GM19463 (cell line): ENCODE measurements around the gene CDH23.

ENCODE experiments used
- ATAC-seq: cut with Tn5 transposase; IDR thresholded peaks from one replicate; pipeline ENCODE4 v1.9.1; 2021; ENCODE audit warnings: mild to moderate bottlenecking, moderate library complexity; ENCODE audit not compliant: unreplicated experiment

The CDH23 gene

DNA sequence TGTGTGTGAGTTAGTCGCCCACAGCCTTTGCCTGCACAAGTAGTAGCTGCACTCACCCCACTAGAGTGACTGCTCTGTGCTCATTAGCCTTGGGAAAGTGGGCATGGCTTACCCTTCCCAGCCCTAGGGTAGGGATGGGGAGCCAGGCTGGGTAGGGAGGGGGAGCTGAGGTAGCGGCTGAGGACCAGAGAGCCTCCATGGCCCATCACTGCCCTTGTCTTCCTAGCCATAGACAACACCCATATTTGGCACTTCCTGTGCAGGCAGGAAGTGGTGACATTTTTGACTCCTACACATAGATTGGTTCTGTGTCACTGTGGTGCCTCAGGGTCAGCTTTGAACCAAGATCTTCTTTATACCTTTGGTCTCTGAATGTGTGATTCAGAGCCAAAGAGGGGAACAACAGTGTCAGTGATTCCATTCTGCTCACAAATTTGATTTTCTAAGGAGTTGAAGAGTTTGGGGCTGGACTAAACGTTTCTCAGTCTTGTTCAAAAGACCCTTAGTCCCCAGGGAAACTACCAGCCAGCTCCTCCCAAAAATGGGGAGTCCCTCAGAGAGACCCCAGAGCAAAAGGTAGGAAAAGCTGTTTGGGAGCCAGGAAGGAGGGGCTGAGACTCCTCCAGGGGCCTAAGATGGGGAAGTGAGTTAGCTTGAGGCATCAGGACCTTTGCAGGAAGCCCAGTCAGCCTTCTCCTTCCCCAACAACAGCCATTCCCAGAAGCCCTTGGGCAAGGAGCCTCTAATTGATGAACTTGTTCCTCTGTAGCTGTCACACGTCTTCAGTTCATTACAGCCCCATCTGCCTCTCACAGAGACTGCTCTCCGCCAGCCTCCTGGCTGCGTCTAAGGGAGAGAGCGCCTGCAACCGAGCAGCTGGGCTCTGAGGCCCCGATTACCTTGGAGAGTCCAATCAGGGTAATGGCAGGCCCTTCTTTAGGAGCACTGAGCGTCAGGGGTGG, 135.0 kb downstream of the CDH23 start:
- no peak for ATAC-seq

DNA sequence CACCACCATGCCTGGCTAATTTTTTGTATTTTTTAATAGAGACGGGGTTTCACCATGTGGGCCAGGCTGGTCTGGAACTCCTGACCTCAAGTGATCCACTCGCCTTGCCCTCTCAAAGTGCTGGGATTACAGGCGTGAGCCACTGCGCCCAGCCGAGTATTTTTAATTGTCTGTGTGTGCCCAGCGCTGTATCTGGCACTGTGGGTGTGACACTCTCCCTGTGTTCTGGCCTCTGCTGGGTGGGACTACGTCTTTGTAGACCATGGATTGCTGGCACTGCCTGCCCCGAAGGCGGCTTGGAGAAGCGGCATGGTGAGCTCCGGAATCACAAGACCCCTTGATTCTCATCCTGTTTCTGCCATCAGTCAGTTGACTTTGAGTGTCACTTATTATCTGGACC, 136.2 kb downstream of the CDH23 start:
- no peak for ATAC-seq

DNA sequence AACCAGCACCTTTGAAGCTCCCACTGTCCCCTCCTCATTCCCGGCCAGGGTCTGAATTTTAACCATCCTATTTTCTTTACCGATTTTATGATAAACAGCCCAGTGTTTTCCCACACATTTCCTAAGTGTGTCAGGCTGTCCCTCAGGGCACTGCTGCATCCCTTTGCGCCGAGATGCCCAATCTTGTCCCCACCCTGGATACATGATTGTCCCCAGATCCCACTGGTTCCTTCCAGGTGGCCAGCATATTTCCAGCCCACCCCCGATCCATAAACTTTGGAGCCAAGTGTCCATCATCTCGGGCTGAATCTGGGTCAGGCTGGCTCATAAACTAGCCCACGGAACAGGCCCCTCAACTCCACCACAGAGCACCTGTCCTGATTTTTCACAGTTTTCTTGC, 137.2 kb downstream of the CDH23 start:
- no peak for ATAC-seq

DNA sequence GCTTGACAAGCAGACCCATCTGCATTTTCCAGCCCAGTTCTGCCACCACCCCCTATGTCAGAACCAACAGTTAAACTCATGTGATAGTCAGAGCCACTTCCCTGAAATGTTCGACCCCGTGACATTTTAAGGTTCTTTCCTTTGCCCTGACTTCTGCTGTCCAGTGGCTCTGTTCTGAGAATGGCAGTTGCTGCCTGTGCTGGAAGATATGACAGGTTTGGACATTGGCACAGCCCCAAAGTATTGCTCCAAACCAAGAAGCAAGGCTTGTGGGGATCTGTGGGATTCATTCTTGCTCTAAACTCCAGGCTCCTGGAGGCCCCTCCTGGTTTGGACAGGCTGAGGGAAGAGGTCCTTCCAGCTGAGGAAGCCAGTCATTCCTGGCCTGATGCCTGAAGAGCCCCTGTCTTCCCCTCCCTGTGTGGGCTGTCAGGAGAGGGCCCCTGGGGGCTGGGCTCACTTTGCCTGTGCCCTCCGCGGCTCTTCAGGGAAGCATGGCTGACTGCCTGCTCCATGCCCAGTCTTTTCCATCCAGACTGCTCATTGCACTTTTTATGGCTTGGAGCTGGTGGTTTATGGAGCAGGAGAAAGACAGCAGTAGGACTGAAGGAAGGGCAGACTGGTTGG, 138.0 kb downstream of the CDH23 start:
- no peak for ATAC-seq

DNA sequence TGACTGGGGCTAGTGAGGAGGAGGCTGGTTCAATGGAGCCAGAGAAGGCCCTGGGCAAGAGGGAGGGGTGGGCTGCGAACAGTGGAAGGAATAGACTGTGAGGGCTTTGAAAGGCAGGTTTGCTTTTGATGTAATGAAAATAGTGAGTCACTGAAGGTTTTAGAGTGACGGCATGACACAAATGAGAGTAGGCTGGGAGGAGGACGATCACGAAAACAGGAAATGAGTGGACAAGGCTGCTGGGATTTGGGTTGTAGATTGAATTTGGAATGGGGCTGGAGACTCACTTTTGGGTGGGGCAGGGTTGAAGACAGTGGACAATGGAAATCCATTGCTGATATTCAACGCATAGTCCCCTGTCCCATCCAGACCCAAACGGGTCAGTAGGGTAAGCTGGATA, 139.6 kb downstream of the CDH23 start:
- no peak for ATAC-seq

DNA sequence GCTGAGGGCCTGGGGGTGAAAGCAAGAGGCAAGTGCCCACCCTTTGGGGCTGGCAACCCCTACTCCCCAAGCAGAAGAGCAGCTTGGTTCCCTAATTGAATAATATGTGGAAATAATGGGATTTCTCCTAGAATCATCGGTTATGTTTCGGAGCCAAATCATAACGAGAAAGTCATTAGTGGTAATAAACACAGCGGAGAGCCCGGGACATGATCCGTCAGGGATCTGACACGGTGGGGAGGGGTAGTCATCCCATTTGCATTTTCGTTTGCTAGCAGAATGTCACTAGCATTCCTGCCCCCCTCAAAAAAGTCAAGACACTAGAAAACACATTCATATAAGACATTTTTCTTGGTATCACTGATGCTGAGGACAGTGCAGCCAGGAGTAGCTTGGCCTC, 140.4 kb downstream of the CDH23 start:
- ATAC-seq: no peak

DNA sequence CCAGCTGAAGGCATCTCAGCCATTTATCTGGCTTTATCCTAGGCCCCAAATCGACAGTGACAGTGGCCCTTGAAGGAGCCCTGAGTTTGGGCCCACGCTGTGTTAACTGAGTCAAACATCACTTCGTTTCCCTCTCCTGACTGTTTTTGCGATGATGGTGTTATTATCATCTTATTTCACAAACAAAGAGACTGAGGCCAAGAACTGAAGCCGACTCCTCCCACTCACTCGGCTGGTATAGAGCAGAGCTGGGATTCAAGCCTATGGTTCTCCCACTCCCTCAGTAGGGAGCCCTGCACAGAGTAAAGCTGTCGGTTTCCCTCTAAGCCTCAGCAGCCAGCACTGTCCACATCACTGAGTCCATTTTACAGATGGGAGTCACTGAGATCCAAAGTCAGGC, 141.0 kb downstream of the CDH23 start:
- no peak for ATAC-seq

DNA sequence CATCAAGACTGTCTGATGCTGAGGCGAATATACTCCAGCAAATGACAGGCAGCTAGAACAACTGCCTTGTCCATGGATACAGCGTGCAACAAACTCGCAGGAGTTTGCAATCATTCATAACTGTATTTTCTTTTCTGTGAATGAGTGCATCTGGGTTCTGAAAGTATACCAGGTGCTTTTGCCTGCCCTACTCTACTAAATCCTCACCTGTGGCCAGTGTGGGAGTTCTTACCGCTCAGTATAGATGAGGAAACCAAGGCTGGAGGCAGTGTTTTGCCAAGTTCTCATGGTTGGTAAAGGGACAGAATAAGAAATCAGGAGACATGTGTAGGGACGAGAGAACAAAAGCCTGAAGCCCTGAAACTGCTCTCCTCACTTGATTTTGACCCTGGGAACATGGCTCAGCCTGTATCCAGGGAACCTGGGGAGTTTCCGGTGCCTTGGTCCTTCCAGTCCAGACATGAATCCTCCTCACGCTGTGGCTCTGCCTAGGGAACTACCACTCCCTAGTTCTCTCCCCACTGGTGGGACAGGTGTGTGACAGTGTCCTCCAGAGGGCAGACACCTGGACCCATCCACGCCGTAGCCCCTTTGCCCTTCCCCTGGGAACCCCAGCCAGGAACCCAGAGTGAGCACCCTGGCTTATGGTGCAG, 142.0 kb downstream of the CDH23 start:
- ATAC-seq: no peak

DNA sequence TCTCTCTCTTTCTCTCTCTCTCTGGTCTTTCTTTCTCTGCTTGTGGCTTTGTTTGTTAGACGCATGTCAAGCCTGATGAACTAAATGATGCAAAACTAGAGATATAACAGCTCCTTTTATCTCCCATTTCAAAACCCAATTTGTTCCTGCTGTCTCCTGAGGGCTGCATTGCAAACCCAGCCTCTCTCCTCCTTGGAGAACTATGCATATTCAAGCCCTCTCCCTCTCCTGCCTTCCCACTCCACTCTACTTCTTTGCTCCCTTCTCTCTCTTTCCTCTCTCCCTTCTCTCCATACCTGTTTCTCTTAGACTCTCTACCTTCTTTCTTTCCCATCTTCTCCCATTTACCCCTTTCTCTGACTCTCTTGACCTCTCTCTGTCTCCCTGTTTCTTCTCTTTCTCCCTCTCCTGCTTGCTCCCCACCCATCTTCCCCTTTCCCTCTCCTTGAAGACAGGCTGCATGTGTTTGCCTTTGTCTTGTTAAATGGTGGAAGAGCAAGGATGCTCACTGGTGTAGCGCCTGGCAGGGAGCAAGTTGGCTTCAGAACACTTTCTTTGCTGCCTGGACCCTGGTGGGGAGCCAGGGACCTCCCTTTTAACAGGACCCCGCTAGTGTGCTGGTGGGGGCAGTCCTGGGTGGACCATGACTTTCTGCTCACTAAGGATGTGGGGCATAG, 142.9 kb downstream of the CDH23 start:
- no peak for ATAC-seq

DNA sequence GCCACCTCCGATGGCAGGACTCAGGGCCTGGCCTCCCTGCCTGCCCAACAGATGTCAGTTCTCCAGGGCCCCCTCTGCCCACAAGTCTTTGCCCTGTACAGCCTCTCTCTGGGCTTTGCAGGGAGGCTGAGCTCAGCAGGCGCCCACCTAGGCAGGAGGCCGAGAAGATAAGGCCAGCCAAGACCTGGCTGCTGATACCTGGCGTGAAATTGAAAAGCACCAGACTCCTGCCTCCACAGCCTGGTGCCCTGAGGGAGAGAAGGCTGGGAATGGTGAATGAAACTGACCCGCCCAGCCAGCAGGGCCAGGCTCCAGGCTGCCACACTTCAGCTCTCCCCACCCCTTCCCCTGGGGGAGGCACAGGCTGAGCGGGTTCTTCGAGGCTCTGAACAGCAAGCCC, 145.8 kb downstream of the CDH23 start:
- no peak for ATAC-seq

DNA sequence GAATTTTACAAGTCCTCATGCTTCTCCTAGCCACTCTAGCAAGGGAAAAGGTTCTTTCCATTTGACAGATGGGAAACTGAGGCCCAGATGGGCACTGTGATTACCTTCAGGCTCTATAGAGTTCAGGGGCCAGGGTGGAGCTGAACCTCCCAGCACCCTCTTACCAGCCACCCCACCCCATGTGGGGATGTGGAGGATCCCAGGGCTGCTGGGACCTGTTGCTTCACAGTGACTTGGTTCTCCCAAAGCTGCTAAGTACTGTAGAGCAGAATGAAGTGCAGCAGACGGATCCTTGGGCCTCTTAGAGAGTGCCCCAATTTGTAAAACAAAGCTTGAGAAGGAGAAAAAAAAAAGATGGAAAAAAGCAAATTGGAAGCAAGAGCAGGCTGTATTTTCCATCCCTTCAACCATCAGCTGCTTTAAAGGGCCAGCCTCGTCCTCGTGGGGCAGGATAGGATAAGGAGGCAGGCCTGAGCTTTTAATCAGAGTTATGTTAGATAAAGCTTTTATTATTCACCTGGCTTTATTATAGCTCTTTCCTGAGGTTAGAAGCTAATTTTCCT, 147.0 kb downstream of the CDH23 start:
- ATAC-seq: no peak

DNA sequence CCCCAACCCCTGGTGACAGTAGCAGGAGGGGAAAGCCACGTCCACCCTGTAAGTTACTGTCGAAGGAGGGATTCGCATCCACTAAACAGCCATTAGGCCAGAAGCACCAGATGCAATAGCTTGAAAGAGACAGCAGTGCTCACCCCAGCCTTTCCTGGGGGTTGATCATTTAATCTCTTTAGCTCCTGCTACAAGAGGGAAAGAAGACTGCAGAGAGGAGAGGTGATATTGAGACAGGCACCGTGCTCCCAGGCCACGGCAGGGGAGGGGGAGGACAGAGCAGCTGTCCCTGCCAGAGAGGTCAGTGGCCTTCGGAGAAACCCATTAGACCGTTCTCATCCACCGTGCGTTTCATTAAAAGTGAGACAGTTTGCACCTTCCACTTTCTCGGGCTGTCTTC, 148.3 kb downstream of the CDH23 start:
- ATAC-seq: no peak

DNA sequence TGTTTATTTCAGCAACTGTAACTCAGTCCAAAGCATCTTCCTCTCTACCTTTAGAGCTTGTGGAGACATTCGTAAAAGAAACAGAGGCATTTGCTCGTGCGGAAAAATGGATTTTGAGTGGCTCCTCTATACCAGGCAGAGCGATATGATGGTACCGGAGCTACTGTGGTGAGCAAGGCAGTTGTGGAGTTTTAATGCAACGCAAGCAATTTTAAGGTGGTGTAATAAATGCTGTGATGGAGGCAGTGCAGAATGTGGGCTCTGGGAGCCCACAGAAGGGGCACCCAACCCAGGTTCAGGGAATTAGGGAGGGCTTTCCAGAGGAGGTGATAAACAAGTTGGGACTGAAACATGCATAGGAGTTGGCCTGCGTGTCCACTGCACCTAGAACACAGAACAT, 149.5 kb downstream of the CDH23 start:
- no peak for ATAC-seq

DNA sequence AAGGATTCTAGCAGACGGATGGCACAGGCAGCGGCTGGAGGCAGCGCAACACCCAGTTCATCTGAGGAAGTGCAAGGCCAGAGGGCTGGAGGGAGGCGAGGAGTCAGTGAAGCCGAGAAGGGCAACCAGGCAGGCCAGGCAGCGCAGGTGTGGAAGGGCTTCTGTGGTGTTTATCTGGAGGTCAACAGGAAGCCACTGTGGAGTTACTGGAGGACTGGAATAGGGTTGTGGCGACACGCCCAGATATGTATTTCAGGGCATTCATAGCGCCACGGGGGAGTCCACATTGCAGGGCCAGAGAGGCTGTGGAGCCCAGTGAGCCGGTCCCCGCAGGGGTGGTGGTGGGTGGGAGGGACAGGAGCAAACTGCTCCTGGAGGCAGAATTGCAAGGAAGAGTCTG, 150.6 kb downstream of the CDH23 start:
- ATAC-seq: no peak

DNA sequence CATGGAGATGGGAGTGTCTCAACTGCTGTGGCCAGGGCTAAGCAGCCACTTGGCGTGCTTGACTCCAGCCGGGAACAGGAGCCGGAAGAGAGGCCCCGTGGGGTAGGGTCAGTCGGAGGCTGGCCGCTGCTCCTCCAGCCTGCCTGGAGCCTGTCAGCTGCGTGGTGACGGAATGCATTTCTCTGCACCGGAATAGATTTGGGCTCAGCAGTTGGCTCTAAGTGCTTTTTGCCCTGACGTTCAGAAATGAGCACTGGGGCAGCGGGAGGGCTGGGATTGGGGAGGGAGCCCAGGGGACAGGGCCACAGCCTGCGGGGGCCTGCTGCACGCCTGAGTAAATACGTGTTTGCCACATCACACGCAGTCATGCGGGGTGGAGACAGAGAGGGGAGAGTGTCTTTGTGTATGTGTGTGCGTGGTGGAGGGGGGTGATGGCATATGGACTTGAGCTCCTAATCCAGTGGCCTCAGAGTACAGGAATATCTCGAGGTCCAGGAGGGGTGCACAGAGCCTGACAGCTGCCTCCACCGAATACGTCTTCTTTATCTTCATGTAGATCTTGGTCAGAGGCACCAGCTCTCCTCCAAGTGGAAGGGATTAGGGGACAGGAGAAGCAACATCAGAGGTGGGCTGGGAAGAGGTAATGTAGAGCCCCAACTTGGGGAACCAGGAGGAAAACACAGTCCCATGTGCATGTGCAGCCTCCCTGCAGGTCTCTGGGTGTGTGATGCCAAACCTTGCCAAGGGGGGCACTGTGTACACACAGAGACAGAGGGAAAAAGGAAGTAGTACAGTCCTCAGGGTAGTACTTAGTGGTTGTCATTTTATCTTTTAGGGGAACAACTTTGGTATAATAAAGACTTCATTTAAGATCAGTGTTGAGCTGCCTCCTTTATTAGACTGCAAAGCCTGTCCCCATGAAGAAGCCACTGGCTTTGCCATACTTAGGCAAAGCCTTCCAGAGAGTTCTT, 151.4 kb downstream of the CDH23 start:
- ATAC-seq: no peak

DNA sequence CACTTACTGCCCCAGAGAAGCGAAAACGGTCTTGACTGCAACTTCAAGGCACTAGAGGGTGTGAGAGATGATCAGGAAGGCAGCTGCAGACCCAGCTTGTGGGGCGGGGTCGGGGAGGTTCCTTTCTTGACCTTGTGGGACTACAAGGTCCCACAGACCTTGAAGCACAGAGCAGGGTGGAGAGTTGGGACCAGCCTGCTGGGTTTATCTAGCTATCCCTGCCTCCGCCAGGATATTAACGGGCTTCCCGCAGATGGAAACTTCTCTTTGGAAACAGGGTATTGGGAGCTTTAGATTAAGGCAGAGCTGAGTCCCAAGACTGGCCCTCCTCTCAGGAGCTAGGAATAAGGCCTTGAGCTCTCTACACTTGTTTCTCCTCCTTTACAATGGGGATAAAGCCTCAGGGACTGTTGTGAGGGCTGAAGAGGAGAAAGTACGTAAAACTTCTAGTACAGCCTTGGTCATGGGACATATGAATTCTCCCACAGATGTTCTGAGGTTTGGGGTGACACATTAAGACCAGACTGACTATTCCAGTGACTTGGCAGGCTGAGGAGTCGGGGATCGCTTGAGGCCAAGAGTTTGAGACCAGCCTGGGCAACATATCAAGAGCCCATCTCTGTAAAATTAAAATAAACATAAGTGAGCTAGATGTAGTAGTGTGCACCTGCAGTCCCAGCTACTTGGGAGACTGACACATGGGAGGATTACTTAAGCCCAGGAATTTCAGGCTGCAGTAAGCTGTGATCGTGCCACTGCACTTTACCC, 153.2 kb downstream of the CDH23 start:
- ATAC-seq: no peak

DNA sequence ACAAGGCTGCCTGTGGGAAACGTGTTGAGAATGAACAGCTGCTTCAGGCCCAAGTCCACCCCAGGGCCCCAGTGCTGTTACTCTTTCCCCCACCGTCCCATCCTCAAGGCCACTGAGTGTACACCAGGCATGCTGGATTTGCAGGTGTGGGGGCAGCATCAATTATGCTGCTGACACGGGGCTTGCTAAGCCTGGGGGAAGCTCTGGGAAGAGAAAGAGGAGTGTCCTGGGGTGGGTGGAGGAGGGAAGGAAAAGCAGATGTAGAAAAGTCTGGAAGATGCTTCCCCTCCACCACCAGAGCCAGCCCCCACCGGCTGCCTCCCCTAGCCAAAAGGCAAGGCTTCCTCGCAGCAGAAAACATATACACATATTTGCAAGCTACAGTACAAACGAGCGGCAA, 153.9 kb downstream of the CDH23 start:
- ATAC-seq: no peak

DNA sequence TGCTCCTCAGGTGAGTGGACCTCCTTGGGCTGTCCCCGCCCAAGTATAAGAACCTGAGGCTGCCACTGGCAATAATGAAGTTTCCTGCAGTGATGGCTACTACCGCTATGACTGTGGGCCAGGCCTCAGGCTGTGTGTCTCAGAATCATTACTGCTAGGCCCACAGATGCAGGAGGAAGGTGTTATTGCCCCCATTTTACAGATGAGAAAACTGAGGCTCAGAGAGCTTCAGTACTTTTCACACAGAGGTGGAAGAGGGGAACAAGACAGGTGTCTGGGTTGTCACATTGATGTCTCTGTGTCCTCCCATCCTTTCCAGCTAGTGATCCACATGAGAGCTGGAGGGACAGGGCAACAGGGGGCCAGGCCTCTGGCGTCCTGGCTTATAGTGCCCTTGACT, 155.2 kb downstream of the CDH23 start:
- no peak for ATAC-seq

DNA sequence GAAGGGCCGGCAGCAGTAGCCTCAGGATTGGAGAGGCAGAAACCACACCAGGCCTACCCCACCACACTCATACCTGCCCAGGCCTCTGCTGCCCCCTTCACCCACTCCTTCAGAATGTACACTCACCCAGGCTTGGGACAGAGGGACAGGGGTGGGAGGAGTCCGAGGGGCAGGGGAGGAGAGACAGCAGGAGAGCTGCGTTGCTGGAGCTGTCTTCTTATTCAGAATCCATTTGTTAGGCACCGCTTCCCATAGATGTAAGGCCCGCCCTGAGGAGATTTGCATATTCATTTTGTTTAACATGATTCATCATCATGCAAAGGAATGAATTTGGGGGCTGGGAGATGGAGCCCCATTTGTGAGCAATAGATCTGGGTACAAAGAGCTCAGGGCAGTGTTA, 156.7 kb downstream of the CDH23 start:
- no peak for ATAC-seq
